GM12878 (cell line): ENCODE measurements around the gene RCAN1. TPM values are rescaled to one million over a fixed set of nuclear protein-coding genes. Genes with fewer than 3 reads are reported as not detected.

Experiments used
- ATAC-seq: fragments of 200-7000 bp; cut with Tn5 transposase; 3 replicates; pipeline ENCODE4 v1.9.1; 2020; ENCODE audit warnings: mild to moderate bottlenecking, moderate library complexity
- BruUV-seq: library from RNA; stranded (reverse); fragments of 400-500 nt; replicated peaks from 2 replicates; lab custom pipeline; 2021; lab: Mats Ljungman, UMichigan
- CTCF ChIA-PET: fragments of 300-600 bp; sonication (Branson Sonifier 250); formaldehyde crosslinking; extraction: SDS; loops from one replicate; lab custom pipeline; 2021; ENCODE audit warnings: inconsistent platforms; lab: Yijun Ruan, JAX
- POLR2A ChIA-PET: fragments of 350-600 bp; formaldehyde crosslinking; extraction: SDS; loops from one replicate; lab custom pipeline; 2021; ENCODE audit warnings: inconsistent platforms; lab: Charles Lee
- RAD21 ChIA-PET: fragments of 300-600 bp; sonication (Branson Sonifier 250); formaldehyde crosslinking; loops from one replicate; lab custom pipeline; 2023; ENCODE audit warnings: antibody characterized with exemption; ENCODE audit not compliant: unreplicated experiment; lab: Charles Lee
- SMC1A ChIA-PET: fragments of 300-600 bp; sonication (Branson Sonifier 250); formaldehyde crosslinking; loops from one replicate; lab custom pipeline; 2023; ENCODE audit not compliant: unreplicated experiment, uncharacterized antibody; lab: Charles Lee
- DNase-seq: peaks from one replicate; pipeline ENCODE4 v3.0.0-alpha.2; 2011; ENCODE audit warnings: low read depth, low spot score
- FAIRE-seq: peaks from 3 replicates; lab custom pipeline; 2011; peaks lifted over from hg19 to GRCh38; lab: Jason Lieb, UNC
- H2AFZ ChIP-seq: 2 replicates; pipeline ENCODE4 v1.6.0; 2011; ENCODE audit warnings: low read depth, low read length, control low read depth; ENCODE audit not compliant: control insufficient read depth
- H3K27ac ChIP-seq: 2 replicates; pipeline ENCODE4 v1.5.1; 2011; ENCODE audit warnings: control low read depth; ENCODE audit not compliant: control insufficient read depth, insufficient read depth
- H3K27me3 ChIP-seq, 2 experiments: replicated peaks in 1 of 2; 2 replicates each; pipeline versions ENCODE4 v1.6.0 to v1.6.1; 2011; ENCODE audit warnings: low read length in 1 of 2; ENCODE audit not compliant: control insufficient read depth in 2 of 2, insufficient read depth in 2 of 2
- H3K36me3 ChIP-seq, 2 experiments: 2 replicates each; pipeline ENCODE4 v1.5.1; 2011; ENCODE audit warnings: low read length in 1 of 2; ENCODE audit not compliant: control insufficient read depth in 2 of 2, insufficient read depth in 2 of 2
- H3K4me1 ChIP-seq: 2 replicates; pipeline ENCODE4 v1.6.1; 2011; ENCODE audit warnings: mild to moderate bottlenecking, low read length, moderate library complexity, mixed read lengths; ENCODE audit not compliant: control insufficient read depth, insufficient read depth
- H3K4me2 ChIP-seq: 2 replicates; pipeline ENCODE4 v1.6.0; 2011; ENCODE audit warnings: control low read depth; ENCODE audit not compliant: control insufficient read depth, insufficient read depth
- H3K4me3 ChIP-seq: fragments of 200-600 bp; sonication (generic); 2 replicates; pipeline ENCODE4 v1.5.1; 2016
- H3K79me2 ChIP-seq: 2 replicates; pipeline ENCODE4 v1.6.0; 2011; ENCODE audit warnings: low read length; ENCODE audit not compliant: control insufficient read depth, insufficient read depth
- H3K9ac ChIP-seq: 2 replicates; pipeline ENCODE4 v1.8.0; 2011; ENCODE audit warnings: low read length, control low read depth, mixed read lengths; ENCODE audit not compliant: control insufficient read depth, insufficient read depth
- H3K9me3 ChIP-seq: replicated peaks from 3 replicates; pipeline ENCODE4 v1.5.1; 2011; ENCODE audit warnings: mild to moderate bottlenecking, low read length; ENCODE audit not compliant: control insufficient read depth, insufficient read depth
- H4K20me1 ChIP-seq: 2 replicates; pipeline ENCODE4 v1.6.0; 2011; ENCODE audit not compliant: control insufficient read depth, insufficient read depth
- ATF2 ChIP-seq: IDR thresholded peaks from 2 replicates; pipeline ENCODE4 v1.6.1; 2012; ENCODE audit warnings: low read length, inconsistent platforms
- ATF7 ChIP-seq: fragments of 450-650 bp; IDR thresholded peaks from 2 replicates; pipeline ENCODE4 v1.6.1; 2016; ENCODE audit warnings: low read depth, mild to moderate bottlenecking
- EED ChIP-seq: sonication (generic); IDR thresholded peaks from 2 replicates; pipeline ENCODE4 v1.6.1; 2016; ENCODE audit warnings: antibody characterized with exemption, low read depth
- HDAC6 ChIP-seq: fragments of 200-600 bp; sonication (generic); IDR thresholded peaks from one replicate; pipeline ENCODE4 v1.8.0; 2017; ENCODE audit warnings: antibody characterized with exemption; ENCODE audit not compliant: unreplicated experiment
- JUND ChIP-seq: IDR thresholded peaks from 2 replicates; pipeline ENCODE4 v1.6.1; 2012; ENCODE audit warnings: low read depth, mild to moderate bottlenecking, low read length, improper control_type of control experiment, moderate library complexity
- MEF2B ChIP-seq: fragments of 450-650 bp; IDR thresholded peaks from 2 replicates; pipeline ENCODE4 v1.6.1; 2018; ENCODE audit warnings: mild to moderate bottlenecking, moderate library complexity; ENCODE audit not compliant: partially characterized antibody, poor library complexity, severe bottlenecking
- NR2F1 ChIP-seq: fragments of 450-650 bp; conservative IDR thresholded peaks from 2 replicates; pipeline ENCODE4 v1.6.1; 2017; ENCODE audit warnings: mild to moderate bottlenecking
- RUNX3 ChIP-seq: IDR thresholded peaks from 2 replicates; pipeline ENCODE4 v1.6.1; 2012; ENCODE audit warnings: low read length, inconsistent platforms
- SREBF1 ChIP-seq: IDR thresholded peaks from 2 replicates; pipeline ENCODE4 v1.6.1; 2012; ENCODE audit warnings: mild to moderate bottlenecking, low read length
- WGBS: methylation state at CpG from one replicate; pipeline ENCODE4 v1.1.6; 2016; ENCODE audit warnings: low lambda C conversion rate; ENCODE audit not compliant: insufficient replicate concordance, insufficient coverage; ENCODE audit errors: missing lambda C conversion rate; 5-methylcytosine and 5-hydroxymethylcytosine counted together
- in situ Hi-C: fragments of 300-500 bp; cut with MboI; formaldehyde crosslinking; loops from 9 replicates; pipeline ENCODE4 v1.14.3; 2018; ENCODE audit warnings: mixed read lengths
- intact Hi-C: fragments of 100-400 bp; cut with micrococcal nuclease; formaldehyde crosslinking; loops from one replicate; pipeline ENCODE4 v1.14.2; 2022; ENCODE audit not compliant: unreplicated experiment
- polyA plus RNA-seq, 11 experiments: library from polyadenylated mRNA; depleted of rRNA in 4 of 11; unstranded in 6 of 11; stranded (reverse) in 5 of 11; fragments of >200 nt; fragmentation: Nextera tagmentation in 4 of 11; fragmentation: Illumina TruSeq in 1 of 11; extraction: Ambion mirVana in 4 of 11; extraction: Trizol in 1 of 11; gene quantifications; 1 replicate in 1 of 11; 2 replicates in 10 of 11; pipeline versions ENCODE4 v1.2.1 to v1.2.3, GENCODE V29; 2011 to 2016; ENCODE audit warnings: inconsistent platforms in 2 of 11, missing spikeins in 2 of 11, low read depth in 1 of 11
- total RNA-seq, 4 experiments: library from RNA; depleted of rRNA in 3 of 4; stranded (reverse); fragments of >200 nt in 3 of 4; fragmentation: Illumina TruSeq in 1 of 4; extraction: Trizol in 1 of 4; gene quantifications; 2 replicates each; pipeline versions ENCODE4 v1.2.1 to v1.2.3, GENCODE V29; 2013 to 2021
- TF ChIP-seq, protein P1 (sequence below): fragments of 450-650 bp; IDR thresholded peaks from 2 replicates; pipeline ENCODE4 v1.6.1; 2017; ENCODE audit warnings: antibody characterized with exemption, mild to moderate bottlenecking, moderate library complexity

The RCAN1 gene
- total and polyA plus RNA-seq, 10 of the 15 experiments (the other 5 are each of a cell fraction or from before 2014, with no cell fraction given) = 2.8 to 12.9 (median 10.5) TPM

DNA sequence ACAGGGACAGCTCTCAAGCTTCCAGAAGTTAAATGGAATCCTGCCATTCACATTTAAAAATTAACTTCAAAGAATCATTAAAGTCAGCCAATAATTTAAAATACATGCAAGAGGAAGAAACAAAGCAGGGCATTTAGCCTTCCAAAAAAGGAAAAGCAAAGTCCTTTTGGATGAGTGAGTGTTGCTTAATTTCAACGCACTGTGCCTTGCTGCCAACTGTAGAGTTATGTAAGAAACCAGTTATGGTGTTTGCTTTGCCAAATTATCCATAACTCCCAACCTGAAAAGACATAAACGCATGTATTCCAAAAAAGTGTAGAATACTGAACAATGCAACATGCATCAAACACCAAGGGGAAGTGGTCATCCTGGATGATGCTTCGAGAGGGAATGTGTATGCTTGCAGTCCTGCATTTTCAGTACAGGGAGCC is 86.8 kb downstream of the RCAN1 start:
- WGBS = 97% methylated on average over 3 of the region's 3 CpGs
- DNase-seq (no peak), ATAC-seq (no peak)
- H3K27me3 ChIP-seq = no peaks in the 10 kb centered on the region
- intact Hi-C loops (loop anchor here (5.0 kb wide), 1 partner anchor 54 kb away; no protein-coding TSS in a partner anchor), in situ Hi-C loops (no loop called here)
- no peaks in the 10 kb centered on the region for H3K9me3 ChIP-seq
- H4K20me1 ChIP-seq = no peaks in the 10 kb centered on the region
- H3K27ac ChIP-seq = no peak overlapping the region
- no peaks in the 10 kb centered on the region for H3K36me3 ChIP-seq
- TF ChIP-seq NR2F1 (no peak), HDAC6 (no peak), MEF2B (no peak)
- TF ChIP-seq, all 136 proteins: peak for 0
- H2AFZ ChIP-seq = no peak overlapping the region
- peaks cover 7% of the 10 kb centered on the region for H3K4me1 ChIP-seq
- no peak overlapping the region for H3K4me3 ChIP-seq
- POLR2A ChIA-PET = no interaction called here
- no peak for FAIRE-seq
- H3K9ac ChIP-seq = no peak overlapping the region
- no peak overlapping the region for H3K4me2 ChIP-seq
- no peaks in the 10 kb centered on the region; the same call in 1 of the 2 replicates for H3K79me2 ChIP-seq
- RAD21 ChIA-PET = no interaction called here
- CTCF ChIA-PET = no interaction called here
- SMC1A ChIA-PET = no interaction called here
- BruUV-seq = no TSS peak

DNA sequence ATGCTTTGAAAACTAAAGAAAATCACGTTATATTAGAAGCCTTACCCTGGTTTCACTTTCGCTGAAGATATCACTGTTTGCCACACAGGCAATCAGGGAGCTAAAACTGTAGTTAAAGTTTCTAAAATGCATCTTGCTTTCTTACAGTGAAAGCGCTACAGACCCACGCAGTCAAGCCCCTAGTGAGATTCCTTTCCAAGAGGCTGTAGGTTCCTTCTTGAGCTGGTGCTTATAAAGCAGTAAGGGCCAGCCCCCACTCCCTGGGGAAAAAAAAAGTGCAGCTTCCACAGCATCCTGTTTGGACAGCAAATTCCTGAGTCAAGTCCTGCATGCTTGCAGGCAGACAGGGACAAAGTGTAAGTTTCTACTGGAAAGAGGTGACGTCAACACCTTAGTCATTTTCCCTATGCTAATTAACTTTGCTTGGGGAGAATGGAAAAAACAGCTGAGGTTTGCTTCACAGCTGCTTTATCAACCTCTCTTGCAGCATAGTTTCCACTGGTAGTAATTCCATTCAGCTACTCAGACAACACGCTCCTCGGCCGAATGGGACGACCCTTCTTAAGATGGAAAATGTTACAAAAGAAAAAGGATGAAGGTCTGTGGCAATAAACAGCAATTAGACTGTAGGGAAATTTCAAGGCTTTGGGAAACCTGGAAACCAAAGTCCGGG is 88.2 kb downstream of the RCAN1 start:
- H3K27ac ChIP-seq = peak overlapping the region; percentile 78
- H4K20me1 ChIP-seq = no peaks in the 10 kb centered on the region
- POLR2A ChIA-PET = no interaction called here
- H3K4me1 ChIP-seq = peaks cover 14% of the 10 kb centered on the region
- CTCF ChIA-PET = interaction anchor here (0.9 to 4.8 kb wide), 8 partner anchors 10 to 76 kb away, joined by 3 to 26 read pairs (median 7); no protein-coding TSS in a partner anchor
- no peak for DNase-seq
- H3K4me3 ChIP-seq = peak overlapping the region; percentile 57
- BruUV-seq = no TSS peak
- peak overlapping the region; percentile 57 for H3K9ac ChIP-seq
- intact Hi-C loops = loop anchor here (2.0 to 5.0 kb wide), 2 partner anchors 18 to 56 kb away; no protein-coding TSS in a partner anchor
- H3K36me3 ChIP-seq = no peaks in the 10 kb centered on the region
- peak; percentile 89 for ATAC-seq
- H3K9me3 ChIP-seq = no peaks in the 10 kb centered on the region
- peak overlapping the region; percentile 80 for H2AFZ ChIP-seq
- H3K79me2 ChIP-seq = no peaks in the 10 kb centered on the region; the same call in 1 of the 2 replicates
- no peaks in the 10 kb centered on the region for H3K27me3 ChIP-seq
- RAD21 ChIA-PET = interaction anchor here (0.7 to 2.2 kb wide), 6 partner anchors 11 to 76 kb away, joined by 3 to 7 read pairs (median 4); no protein-coding TSS in a partner anchor
- FAIRE-seq = peak; percentile 7
- H3K4me2 ChIP-seq = peak overlapping the region; percentile 69
- WGBS = 13% methylated on average over 10 of the region's 10 CpGs
- in situ Hi-C loops = no loop called here
- SMC1A ChIA-PET = interaction anchor here (0.7 to 1.8 kb wide), 13 partner anchors 9 to 84 kb away, joined by 3 to 8 read pairs (median 4); no protein-coding TSS in a partner anchor
- TF ChIP-seq ATF2 = peak; percentile 68
- peak; percentile 29; the same call in 1 of the 2 replicates for TF ChIP-seq RUNX3
- TF ChIP-seq JUND = no peak
- TF ChIP-seq EED = peak; percentile 83
- TF ChIP-seq, protein P1, sequence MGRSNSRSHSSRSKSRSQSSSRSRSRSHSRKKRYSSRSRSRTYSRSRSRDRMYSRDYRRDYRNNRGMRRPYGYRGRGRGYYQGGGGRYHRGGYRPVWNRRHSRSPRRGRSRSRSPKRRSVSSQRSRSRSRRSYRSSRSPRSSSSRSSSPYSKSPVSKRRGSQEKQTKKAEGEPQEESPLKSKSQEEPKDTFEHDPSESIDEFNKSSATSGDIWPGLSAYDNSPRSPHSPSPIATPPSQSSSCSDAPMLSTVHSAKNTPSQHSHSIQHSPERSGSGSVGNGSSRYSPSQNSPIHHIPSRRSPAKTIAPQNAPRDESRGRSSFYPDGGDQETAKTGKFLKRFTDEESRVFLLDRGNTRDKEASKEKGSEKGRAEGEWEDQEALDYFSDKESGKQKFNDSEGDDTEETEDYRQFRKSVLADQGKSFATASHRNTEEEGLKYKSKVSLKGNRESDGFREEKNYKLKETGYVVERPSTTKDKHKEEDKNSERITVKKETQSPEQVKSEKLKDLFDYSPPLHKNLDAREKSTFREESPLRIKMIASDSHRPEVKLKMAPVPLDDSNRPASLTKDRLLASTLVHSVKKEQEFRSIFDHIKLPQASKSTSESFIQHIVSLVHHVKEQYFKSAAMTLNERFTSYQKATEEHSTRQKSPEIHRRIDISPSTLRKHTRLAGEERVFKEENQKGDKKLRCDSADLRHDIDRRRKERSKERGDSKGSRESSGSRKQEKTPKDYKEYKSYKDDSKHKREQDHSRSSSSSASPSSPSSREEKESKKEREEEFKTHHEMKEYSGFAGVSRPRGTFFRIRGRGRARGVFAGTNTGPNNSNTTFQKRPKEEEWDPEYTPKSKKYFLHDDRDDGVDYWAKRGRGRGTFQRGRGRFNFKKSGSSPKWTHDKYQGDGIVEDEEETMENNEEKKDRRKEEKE = no peak
- TF ChIP-seq ATF7 = peak; percentile 87
- TF ChIP-seq SREBF1 = no peak
